AG04450 (cell line): ENCODE data around the gene NLGN1. TPM values are rescaled to one million over a fixed set of nuclear protein-coding genes. Genes with fewer than 3 reads are reported as not detected.

Experiments
- CTCF ChIA-PET: fragments of 300-600, 350-600 bp; formaldehyde crosslinking; extraction: SDS; loops from one replicate; lab custom pipeline; 2022; ENCODE audit warnings: antibody characterized with exemption, inconsistent platforms; lab: Charles Lee
- POLR2A ChIA-PET: fragments of 350-600 bp; formaldehyde crosslinking; extraction: SDS; loops from one replicate; lab custom pipeline; 2021; ENCODE audit warnings: antibody characterized with exemption, inconsistent platforms; lab: Yijun Ruan, JAX
- DNase-seq: peaks from one replicate; pipeline ENCODE4 v3.0.0-alpha.2; 2011; ENCODE audit warnings: low read depth, low spot score
- H3K27ac ChIP-seq: one replicate; pipeline ENCODE4 v1.5.1; 2012; ENCODE audit warnings: low read depth, low read length, control low read depth
- H3K27me3 ChIP-seq: one replicate; pipeline ENCODE4 v1.6.0; 2012; ENCODE audit warnings: low read length; ENCODE audit not compliant: control insufficient read depth, insufficient read depth
- H3K4me3 ChIP-seq: 2 replicates; pipeline ENCODE4 v1.5.1; 2011; ENCODE audit warnings: mild to moderate bottlenecking, low read depth, low read length, control low read depth
- H3K9me3 ChIP-seq: 2 replicates; pipeline ENCODE4 v1.5.1; 2012; ENCODE audit warnings: low read length; ENCODE audit not compliant: control insufficient read depth, insufficient read depth
- CTCF ChIP-seq: IDR thresholded peaks from 2 replicates; pipeline ENCODE4 v1.5.1; 2011; ENCODE audit warnings: low read depth, low read length, control low read depth, inconsistent platforms
- polyA plus RNA-seq: library from polyadenylated mRNA; depleted of rRNA; stranded (reverse); fragments of >200 nt; gene quantifications from 2 replicates; pipeline ENCODE4 v1.2.3, GENCODE V29; 2011

NLGN1 gene
- polyA plus RNA-seq, 1 experiment = 1.7 TPM

DNA sequence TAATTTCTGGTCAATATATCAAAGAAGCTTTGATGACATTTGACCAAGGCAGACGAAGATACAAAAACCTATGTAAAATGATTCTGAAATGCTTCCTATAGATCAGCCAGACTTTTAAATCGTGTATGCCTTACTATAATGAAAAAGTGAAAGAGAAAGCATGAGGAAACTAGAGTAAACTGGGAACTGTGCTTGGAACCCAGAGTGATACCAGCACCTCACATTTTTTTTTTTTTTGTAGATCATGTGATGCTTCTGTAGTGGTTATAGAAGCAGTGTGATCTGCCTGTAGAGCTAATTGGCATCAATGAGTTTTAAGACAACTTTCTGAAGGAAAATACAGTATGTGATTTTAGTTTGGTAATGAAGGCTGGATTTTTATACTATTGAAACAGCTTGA lies 150.7 kb downstream of the NLGN1 start:
- H3K27me3 ChIP-seq = no peaks in the 10 kb centered on the region
- DNase-seq = no peak
- no peak overlapping the region for H3K4me3 ChIP-seq
- no peak for TF ChIP-seq CTCF
- no peak overlapping the region for H3K27ac ChIP-seq
- ChIA-PET CTCF (interaction anchor here (0.7 kb wide), 1 partner anchor 25 kb away, joined by 4 read pairs; no protein-coding TSS in a partner anchor), POLR2A (interaction anchor here (0.7 kb wide), 1 partner anchor 19 kb away, joined by 4 read pairs; no protein-coding TSS in a partner anchor)
- no peaks in the 10 kb centered on the region for H3K9me3 ChIP-seq

DNA sequence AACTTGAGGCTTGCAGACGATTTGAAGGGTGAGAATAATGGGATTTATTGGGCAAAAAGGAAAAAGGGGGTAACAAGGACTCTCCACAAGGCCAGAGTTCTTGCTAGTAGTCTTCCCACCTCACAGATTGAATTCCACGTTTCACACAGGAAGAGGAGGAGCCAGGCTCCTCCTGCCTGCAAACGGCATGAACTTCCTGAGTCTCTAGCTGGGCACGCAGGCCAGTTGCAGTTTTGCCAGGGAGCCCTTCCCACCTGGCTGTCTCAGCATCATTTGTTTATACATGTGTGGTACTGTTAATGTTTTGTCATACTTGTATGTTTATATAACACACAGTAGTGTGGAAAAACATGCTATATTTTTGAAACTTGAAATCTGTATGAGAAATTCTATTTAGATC lies 155.0 kb downstream of the NLGN1 start:
- H3K9me3 ChIP-seq = no peaks in the 10 kb centered on the region
- no peak overlapping the region for H3K4me3 ChIP-seq
- ChIA-PET POLR2A (no interaction called here), CTCF (interaction anchor here (0.6 to 5.7 kb wide), 5 partner anchors 9 to 1075 kb away, joined by 3 to 38 read pairs (median 4); no protein-coding TSS in a partner anchor)
- no peak for TF ChIP-seq CTCF
- no peak for DNase-seq
- no peak overlapping the region for H3K27ac ChIP-seq
- H3K27me3 ChIP-seq = no peaks in the 10 kb centered on the region

DNA sequence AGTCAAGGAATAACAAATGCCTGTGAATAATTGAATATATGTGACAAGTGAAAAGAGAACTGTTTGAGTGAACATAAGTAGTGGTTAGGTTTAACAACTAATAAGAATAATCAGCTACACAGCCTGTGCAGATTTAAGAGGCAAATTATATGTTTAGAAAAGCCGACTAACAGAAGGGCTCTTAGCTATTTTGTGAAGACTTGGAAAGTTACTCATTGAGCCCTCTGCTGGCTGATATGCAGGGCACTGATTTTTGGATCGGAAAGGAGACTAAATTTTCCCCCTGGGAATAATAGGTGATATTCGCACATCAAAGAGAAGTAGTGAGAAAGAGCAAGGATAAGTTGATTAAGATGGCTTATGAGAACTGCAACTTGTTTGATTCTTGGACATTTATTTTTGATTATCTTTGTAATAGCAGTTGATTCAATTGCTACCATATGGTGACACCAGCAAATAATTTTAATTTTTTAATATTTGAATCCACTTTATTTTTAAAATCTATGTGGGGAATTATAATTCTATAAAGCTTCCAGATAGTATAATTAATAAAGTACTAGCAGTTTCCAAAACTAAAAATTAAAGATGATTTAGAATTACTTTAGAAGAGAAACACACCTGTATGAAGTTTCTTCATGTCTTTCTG lies 156.2 kb downstream of the NLGN1 start:
- ChIA-PET POLR2A (no interaction called here), CTCF (interaction anchor here (0.5 to 5.7 kb wide), 24 partner anchors 11 to 1553 kb away, joined by 3 to 38 read pairs (median 4); no protein-coding TSS in a partner anchor)
- TF ChIP-seq CTCF = peak; percentile 85
- H3K4me3 ChIP-seq = no peak overlapping the region
- H3K9me3 ChIP-seq = no peaks in the 10 kb centered on the region
- DNase-seq = peak; percentile 4
- H3K27me3 ChIP-seq = no peaks in the 10 kb centered on the region
- no peak overlapping the region for H3K27ac ChIP-seq

DNA sequence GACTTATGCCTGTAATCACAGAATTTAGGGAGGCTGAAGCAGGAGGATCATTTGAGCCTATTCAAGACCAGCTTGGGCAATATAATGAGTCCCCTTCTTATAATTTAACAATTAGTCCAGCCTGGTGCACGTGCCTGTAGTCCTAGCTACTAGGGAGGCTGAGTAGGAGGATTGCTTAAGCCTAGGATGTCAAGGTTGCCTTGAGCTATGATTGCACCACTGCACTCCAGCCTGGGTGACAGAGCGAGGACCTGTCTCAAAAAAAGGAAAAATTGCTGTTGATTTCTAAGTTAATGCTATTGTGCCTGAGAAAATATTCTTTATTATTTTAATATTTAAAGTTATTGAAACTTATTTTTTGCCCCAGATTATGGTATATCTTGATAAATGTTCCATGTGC lies 159.0 kb downstream of the NLGN1 start:
- ChIA-PET POLR2A (no interaction called here), CTCF (no interaction called here)
- H3K27me3 ChIP-seq = no peaks in the 10 kb centered on the region
- no peaks in the 10 kb centered on the region for H3K9me3 ChIP-seq
- H3K27ac ChIP-seq = no peak overlapping the region
- no peak for TF ChIP-seq CTCF
- H3K4me3 ChIP-seq = no peak overlapping the region
- no peak for DNase-seq

GRCh38 chr3:173567997-173568396 lies 170.5 kb downstream of the NLGN1 start:
- H3K9me3 ChIP-seq = no peaks in the 10 kb centered on the region
- TF ChIP-seq CTCF = no peak
- POLR2A ChIA-PET = no interaction called here
- H3K4me3 ChIP-seq = no peak overlapping the region
- DNase-seq = no peak
- H3K27ac ChIP-seq = no peak overlapping the region
- H3K27me3 ChIP-seq = no peaks in the 10 kb centered on the region
- CTCF ChIA-PET = no interaction called here
